C4-2B (cell line): ENCODE measurements around the gene TTC9C.

Experiments
- ZFX ChIP-seq: fragments of 450-650 bp; IDR thresholded peaks from 2 replicates; pipeline ENCODE4 v1.6.1; 2017
- TF ChIP-seq, protein P1 (sequence below): fragments of 450-650 bp; conservative IDR thresholded peaks from 2 replicates; pipeline ENCODE4 v1.5.1; 2017; ENCODE audit warnings: mild to moderate bottlenecking

DNA sequence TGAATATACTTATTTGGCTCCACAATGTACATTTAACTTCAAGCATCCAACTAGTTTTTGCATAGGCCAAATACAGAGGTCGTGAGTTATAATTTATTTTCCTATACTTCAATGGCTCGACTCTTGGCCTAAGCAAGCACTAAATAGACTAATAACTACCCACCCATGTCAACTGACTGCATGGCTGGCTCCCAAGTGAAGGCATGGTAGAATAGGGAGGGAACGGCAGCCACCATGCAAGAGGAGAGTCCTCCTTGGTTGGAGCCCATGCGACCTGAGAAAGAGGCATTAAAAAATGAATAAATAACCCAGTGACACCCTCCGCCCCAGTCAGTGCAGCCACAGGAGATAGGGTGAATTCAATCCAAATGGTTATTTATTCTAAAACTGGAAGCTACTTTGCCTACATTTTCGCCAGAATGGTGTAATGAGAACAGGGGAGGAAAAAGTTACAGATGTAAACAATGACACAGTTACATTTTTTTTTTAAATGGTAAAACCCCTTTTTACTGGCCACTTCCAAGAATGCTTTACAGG lies 15.9 kb upstream of the TTC9C start:
- TF ChIP-seq, protein P1, sequence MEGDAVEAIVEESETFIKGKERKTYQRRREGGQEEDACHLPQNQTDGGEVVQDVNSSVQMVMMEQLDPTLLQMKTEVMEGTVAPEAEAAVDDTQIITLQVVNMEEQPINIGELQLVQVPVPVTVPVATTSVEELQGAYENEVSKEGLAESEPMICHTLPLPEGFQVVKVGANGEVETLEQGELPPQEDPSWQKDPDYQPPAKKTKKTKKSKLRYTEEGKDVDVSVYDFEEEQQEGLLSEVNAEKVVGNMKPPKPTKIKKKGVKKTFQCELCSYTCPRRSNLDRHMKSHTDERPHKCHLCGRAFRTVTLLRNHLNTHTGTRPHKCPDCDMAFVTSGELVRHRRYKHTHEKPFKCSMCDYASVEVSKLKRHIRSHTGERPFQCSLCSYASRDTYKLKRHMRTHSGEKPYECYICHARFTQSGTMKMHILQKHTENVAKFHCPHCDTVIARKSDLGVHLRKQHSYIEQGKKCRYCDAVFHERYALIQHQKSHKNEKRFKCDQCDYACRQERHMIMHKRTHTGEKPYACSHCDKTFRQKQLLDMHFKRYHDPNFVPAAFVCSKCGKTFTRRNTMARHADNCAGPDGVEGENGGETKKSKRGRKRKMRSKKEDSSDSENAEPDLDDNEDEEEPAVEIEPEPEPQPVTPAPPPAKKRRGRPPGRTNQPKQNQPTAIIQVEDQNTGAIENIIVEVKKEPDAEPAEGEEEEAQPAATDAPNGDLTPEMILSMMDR, result no peak
- no peak for TF ChIP-seq ZFX
